Activated CD8-positive, alpha-beta memory T cell treated with anti-CD3 and anti-CD28 coated beads for 48 hours (primary cell): ENCODE measurements around the gene METTL27.
A peak's percentile ranks its signal among the peaks of the same experiment; 100 is the strongest.
"Not testable (repeated sequence)": the region's sequence is repeated elsewhere in the genome, so short reads cannot be mapped to it uniquely, and the experiment has no call there.

Source experiments
- DNase-seq, 3 experiments: peaks; one replicate each; pipeline ENCODE4 v3.0.0-alpha.2; 2020; ENCODE audit warnings: low read depth in 2 of 3, low spot score in 2 of 3

The METTL27 gene, protein sequence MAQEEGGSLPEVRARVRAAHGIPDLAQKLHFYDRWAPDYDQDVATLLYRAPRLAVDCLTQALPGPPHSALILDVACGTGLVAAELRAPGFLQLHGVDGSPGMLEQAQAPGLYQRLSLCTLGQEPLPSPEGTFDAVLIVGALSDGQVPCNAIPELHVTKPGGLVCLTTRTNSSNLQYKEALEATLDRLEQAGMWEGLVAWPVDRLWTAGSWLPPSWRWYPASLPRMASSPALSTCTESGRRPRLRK

DNA sequence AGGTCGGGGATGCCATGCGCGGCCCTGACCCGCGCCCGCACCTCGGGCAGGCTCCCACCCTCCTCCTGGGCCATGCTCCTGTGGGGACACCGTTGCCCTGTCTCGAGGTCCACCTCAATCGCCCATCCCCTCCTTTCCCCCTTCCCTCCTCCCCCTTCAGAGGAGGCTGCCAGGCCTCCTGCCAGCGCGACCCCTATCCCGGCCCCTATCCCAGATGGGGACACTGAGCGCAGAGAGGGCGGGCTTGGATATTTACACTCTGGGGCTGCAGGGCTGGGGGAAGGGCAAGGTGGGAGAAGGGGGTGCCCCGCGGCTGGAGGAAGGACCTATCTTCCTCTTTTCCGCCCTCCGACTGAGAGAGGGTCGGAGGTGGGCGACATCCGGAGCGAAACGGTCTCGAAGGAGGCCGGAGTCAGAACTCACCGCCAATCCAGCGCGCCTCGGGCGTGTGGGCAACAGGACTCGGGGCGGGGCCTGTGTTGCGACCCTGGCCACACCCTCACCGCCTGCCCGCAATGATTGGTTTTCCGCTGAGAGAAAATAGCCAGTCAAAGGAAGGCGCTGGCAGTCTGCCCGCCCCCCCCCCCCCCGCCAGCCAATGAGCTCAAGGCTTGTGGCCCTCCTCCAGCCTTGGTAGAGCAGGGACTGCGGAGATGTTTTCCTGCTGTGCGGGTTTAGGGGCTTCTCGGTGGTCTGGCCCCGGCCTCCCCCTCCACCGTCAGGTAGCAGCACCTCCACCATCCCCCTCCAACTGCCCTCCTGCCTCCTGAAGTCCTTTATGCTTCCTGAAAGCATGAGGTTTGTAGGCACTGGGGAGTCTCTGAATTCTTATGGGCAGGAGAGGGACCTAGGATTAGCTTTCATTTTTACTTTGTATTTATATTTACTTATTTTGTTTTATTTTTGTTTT is at the start of gene METTL27:
Gene METTL27 (minus strand): TSS at position 450 of the 910 bp plus-strand sequence. CDS start 376 bp downstream, at position 74.
- peak; percentile 72 to 79 (median 73) for DNase-seq

- DNase-seq, result no peak
Measured at GRCh38 chr7:73891178-73891885, 49.0 kb upstream of the METTL27 start.

DNA sequence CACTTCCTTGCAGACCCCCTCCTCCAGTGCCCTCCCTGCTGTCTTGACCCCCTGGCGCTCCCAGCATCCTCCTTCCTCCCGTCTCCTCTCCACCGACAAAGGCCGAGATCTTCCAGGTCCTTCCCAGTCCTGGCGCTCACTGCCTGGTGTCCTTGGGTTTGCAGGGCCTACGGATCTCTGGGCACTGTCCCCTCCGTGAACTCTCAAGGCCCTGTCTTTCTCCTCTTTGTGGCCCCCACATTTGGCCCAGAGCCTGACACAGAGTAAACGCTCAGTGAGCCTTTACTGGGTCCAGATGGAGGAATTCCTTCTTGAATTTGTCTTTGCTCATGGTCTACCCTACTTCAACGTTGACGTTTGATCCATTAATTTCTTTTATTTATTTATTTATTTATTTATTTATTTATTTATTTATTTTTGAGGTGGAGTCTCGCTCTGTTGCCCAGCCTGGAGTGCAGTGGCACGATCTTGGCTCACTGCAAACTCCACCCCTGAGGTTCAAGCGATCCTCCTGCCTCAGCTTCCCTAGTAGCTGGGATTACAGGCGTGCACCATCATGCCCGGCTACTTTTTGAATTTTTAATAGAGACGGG is 48.3 kb upstream of the METTL27 start:
- DNase-seq, result no peak

DNA sequence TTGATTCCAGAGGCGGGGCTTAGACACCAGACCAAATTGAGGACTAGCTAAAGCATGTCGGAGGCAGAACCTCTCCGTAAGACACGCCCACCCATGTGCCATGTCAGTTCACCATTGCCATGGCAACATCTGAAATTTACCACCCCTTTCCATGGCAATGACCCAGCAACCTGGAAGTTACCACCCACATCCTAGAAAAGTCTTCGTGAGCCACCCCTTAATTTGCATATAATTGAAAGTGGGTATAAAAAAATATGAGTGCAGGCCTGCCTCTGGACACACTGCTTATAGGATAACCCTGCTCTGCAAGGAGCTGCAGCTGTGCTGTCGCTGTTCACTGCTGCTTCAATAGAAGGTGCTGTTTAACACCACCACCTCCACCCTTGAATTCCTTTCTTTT is 46.6 kb upstream of the METTL27 start:
- no peak for DNase-seq

DNA sequence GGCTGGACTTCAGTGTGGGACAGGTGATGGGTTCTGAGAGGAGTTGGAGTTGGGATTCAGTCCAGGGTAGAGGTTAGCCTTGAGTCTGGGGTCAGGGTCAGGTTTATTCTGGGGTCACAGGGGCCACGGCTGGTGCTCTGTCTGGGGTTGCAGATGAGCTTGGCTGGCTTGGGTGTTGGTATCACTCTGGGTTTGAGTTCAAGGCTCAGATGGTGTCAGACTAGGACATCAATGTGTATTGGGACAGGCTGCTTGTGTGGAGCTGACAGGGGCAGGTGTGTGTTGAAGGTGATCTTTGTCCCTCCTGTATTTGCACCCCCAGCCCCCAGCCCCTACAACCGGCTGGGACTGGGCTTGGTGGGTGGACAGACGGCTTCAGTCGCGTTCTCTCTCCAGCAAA is 45.4 kb upstream of the METTL27 start:
- no peak for DNase-seq

GRCh38 chr7:73885975-73886798 is 43.9 kb upstream of the METTL27 start:
- no peak for DNase-seq

- no peak for DNase-seq
Measured at GRCh38 chr7:73885433-73885974, 43.2 kb upstream of the METTL27 start.

DNA sequence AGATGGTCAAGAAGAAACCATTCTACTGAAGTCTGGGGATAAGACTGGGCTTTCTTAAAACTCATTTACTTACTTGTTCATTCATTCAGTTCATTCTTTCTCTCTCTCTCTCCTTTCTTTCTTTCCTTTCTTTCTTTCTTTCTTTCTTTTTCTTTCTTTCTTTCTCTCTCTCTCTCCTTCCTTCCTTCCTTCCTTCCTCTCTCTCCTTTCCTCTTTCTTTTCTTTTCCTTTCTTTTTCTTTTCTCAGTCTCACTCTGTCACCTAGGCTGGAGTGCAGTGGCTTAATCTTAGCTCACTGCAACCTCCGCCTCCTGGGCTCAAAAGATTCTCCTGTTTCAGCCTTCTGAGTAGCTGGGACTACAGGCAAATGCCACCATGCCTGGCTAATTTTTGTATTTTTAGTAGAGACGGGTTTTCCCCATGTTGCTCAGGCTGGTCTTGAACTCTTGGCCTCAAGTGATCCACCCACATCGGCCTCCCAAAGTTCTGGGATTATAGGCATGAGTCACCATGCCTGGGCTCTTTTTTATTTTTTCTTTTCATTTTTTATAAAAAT is 42.6 kb upstream of the METTL27 start:
- not testable (repeated sequence) for DNase-seq

- no peak for DNase-seq
Measured at GRCh38 chr7:73882047-73882402, 39.7 kb upstream of the METTL27 start.

GRCh38 chr7:73881352-73882046 is 39.2 kb upstream of the METTL27 start:
- DNase-seq, result no peak

DNA sequence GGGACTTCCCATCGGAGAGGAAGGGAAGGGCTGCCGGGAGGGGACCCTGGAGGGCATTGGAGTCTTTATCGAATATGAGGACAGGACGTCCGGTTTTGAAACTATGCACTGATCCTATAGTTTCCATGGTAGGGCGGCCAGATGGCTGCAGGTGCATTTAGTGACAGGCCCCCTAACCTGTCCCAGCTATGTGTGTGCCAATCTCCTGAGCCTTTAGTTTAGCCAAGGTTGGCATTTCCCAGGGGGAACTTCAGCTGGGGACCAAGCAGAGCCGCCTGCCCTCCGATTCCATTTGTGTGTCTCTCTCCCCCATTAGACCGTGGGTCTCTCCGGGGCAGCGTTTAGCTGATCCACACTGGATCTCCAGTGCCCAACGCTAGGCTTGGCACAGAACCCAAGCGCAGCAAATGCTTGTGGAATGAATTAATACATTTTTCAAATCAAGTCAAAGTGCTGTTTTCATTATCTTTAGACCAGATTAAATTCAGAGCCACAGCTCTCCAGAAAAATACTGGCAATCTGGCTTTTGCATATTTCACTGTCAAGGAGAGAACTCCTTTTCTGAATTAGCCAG is 38.5 kb upstream of the METTL27 start:
- DNase-seq, result no peak

GRCh38 chr7:73879977-73880681 is 37.8 kb upstream of the METTL27 start:
- no peak for DNase-seq

- DNase-seq, result no peak
Measured at GRCh38 chr7:73876973-73877372, 34.7 kb upstream of the METTL27 start.

DNA sequence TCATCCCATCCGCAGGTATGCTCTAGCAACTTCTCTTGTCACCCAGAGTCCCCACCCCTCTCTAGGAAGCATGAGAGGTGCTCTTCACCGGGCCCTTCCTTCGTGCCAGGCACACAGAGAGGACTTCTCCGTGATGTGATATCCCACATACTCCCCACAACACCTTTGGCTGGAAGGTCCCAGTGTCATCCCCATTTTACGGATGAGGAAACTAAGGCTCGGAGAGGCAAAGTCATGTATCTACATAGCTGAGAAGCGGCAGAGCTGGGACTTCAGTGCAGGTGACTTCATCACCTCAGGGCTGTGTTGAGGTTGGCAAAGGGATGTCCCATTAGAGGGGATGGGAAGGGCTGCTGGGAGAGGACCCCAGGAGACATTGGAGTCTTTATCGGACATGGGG is 34.0 kb upstream of the METTL27 start:
- no peak for DNase-seq

DNA sequence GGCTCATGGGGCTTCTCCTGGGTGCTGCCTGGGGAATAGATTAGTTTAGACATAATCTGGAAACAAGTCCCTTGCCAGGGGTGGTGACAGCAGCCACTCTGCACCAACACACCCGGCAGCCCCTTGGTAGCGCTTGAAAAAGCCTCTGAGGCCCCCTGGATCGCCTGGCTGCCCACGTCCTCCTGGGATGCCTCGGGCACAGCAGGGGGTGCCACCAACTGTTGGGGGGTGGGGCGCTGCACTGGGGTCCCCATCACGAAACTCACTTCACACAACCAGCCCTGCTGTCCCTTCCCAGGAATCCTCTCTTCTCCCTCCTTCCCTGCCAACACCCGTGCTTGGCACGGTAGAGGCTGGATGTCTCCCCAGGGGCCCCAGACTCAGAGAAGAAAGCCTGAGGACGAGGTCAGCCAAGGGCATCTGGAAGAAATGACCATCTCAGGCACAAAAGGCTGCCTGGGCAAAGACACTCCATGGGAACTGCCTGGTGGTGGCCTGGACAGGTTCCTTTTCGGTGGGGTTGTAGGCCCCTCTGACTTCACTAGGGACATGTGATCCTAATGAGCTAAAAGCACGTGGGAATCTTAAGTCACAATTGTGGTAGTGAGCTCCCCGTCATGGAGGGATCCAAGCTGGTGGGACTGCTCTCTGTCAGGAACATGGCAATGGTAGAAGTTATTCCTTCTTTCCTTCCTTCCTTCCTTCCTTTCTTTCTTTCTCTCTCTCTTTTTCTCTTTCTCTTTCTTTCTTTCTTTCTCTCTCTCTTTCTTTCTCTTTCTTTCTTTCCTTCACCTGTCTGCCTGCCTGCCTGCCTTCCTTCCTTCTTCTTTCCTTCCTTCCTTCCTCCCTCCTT is 30.0 kb upstream of the METTL27 start:
- DNase-seq, result no peak

DNA sequence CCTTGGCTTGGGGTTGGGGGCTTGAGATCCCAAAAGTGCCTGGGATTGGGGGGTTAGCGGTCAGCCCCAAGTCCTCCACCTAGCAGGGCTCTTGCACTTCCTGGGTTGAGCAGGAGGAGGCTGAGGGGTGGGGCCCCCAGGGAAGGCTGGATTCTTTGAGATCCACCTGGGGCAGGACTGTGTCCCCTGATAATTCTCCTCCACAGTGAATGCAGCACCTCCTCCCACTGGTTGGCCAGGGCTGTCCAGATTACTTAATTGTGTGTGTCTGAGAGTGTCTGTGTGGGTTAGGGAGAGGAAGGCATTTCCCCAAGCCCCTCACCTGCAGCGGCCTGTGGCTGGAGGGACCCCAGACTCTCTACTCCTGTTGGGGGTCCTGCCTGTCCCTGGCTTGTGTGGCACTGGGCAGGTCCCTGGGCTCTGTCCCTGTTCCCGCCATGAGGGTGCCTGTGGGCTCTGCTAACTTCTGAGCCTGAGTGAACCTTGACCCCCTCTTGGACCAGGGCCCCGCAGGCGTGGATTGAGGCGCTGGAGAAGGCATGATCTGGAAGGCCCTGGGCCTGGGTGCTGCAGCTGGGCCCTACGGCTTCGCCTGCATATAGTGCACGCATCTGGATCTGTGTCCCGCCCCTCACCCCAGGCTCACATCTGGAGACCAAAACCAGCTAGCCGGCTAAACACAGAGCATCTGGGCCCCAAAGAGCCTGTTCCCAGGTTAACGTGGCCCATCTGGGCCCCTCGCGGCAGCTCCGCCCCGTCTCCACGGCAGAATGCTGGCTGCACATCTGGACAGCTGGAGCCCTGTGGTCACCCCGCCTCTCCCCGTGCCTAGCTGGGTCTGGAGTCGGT is 29.1 kb upstream of the METTL27 start:
- DNase-seq, result no peak
